ENCODE measurements around the gene GNG12. TPM values are rescaled to one million over a fixed set of nuclear protein-coding genes. Genes with fewer than 3 reads are reported as not detected.
A peak's percentile ranks its signal among the peaks of the same experiment; 100 is the strongest.
"Not testable (repeated sequence)": the region's sequence is repeated elsewhere in the genome, so short reads cannot be mapped to it uniquely, and the experiment has no call there.

The GNG12 gene
- total and polyA plus RNA-seq, 3 experiments from 2014 or later = 0.71 to 0.77 TPM; not detected in 1

GRCh38 chr1:67735806-67736627 lies 97.2 kb downstream of the GNG12 start:
- H3K27ac ChIP-seq (ENCODE audit: low read depth, low read length) = peak overlapping the region; percentile 10
- no peaks in the 10 kb centered on the region for H3K36me3 Mint-ChIP-seq
- ChIA-PET POLR2A (interaction anchor here (0.6 to 1.1 kb wide), 2 partner anchors 51 to 312 kb away, joined by 3 to 4 read pairs; partner anchors contain the start of gene GADD45A), CTCF (no interaction called here)
- no peaks in the 10 kb centered on the region for H3K27me3 ChIP-seq (ENCODE audit: insufficient read depth, low read length, poor library complexity, severe bottlenecking)
- peaks cover 17% of the 10 kb centered on the region for H3K4me1 ChIP-seq (ENCODE audit: insufficient read depth, low read length)
- no peaks in the 10 kb centered on the region for H3K36me3 ChIP-seq (ENCODE audit: insufficient read depth, low read length)
- H3K9me3 Mint-ChIP-seq = no peaks in the 10 kb centered on the region
- no peaks in the 10 kb centered on the region for H3K9me3 ChIP-seq (ENCODE audit: low read length)
- H3K4me1 Mint-ChIP-seq = peaks cover 14 to 23% (median 16%) of the 10 kb centered on the region in 3 donors
- peak in 3 of 5 donors; percentile 10 to 47 (median 17) for DNase-seq
- H3K4me3 ChIP-seq (ENCODE audit: low read length) = peak overlapping the region; percentile 54
- peak overlapping the region; percentile 7 to 88 (median 82) for H3K27ac Mint-ChIP-seq
- H3K27me3 Mint-ChIP-seq = peaks cover 0 to 10% of the 10 kb centered on the region in 2 donors
- H3K4me3 Mint-ChIP-seq = peak overlapping the region in 6 of 7 donors; percentile 68 to 87 (median 72)

GRCh38 chr1:67735206-67735605 lies 98.1 kb downstream of the GNG12 start:
- no peak for DNase-seq
- no peaks in the 10 kb centered on the region for H3K9me3 Mint-ChIP-seq
- Histone ChIP-seq H3K36me3 (ENCODE audit: insufficient read depth, low read length) (no peaks in the 10 kb centered on the region), H3K4me3 (ENCODE audit: low read length) (no peak overlapping the region), H3K9me3 (ENCODE audit: low read length) (no peaks in the 10 kb centered on the region), H3K27ac (ENCODE audit: low read depth, low read length) (no peak overlapping the region), H3K4me1 (ENCODE audit: insufficient read depth, low read length) (peaks cover 17% of the 10 kb centered on the region), H3K27me3 (ENCODE audit: insufficient read depth, low read length, poor library complexity, severe bottlenecking) (no peaks in the 10 kb centered on the region)
- ChIA-PET POLR2A (no interaction called here), CTCF (interaction anchor here (1.0 kb wide), 1 partner anchor 25 kb away, joined by 4 read pairs; no protein-coding TSS in a partner anchor)
- H3K4me1 Mint-ChIP-seq = peaks cover 14 to 23% (median 16%) of the 10 kb centered on the region in 3 donors
- peaks cover 0 to 6% of the 10 kb centered on the region in 2 donors for H3K27me3 Mint-ChIP-seq
- H3K27ac Mint-ChIP-seq = no peak overlapping the region
- H3K4me3 Mint-ChIP-seq = no peak overlapping the region
- H3K36me3 Mint-ChIP-seq = no peaks in the 10 kb centered on the region

GRCh38 chr1:67734323-67734690 lies 99.0 kb downstream of the GNG12 start:
- H3K4me1 ChIP-seq (ENCODE audit: insufficient read depth, low read length) = peaks cover 17% of the 10 kb centered on the region
- Mint-ChIP-seq H3K4me3 (no peak overlapping the region), H3K36me3 (no peaks in the 10 kb centered on the region), H3K27ac (peak overlapping the region in 1 of 8 donors; percentile 72), H3K4me1 (peaks cover 14 to 23% (median 16%) of the 10 kb centered on the region in 3 donors), H3K27me3 (peaks cover 0 to 3% of the 10 kb centered on the region in 2 donors), H3K9me3 (no peaks in the 10 kb centered on the region)
- DNase-seq = no peak
- no peaks in the 10 kb centered on the region for H3K9me3 ChIP-seq (ENCODE audit: low read length)
- no peaks in the 10 kb centered on the region for H3K36me3 ChIP-seq (ENCODE audit: insufficient read depth, low read length)
- POLR2A ChIA-PET = no interaction called here
- CTCF ChIA-PET = interaction anchor here (1.0 kb wide), 1 partner anchor 26 kb away, joined by 4 read pairs; no protein-coding TSS in a partner anchor
- no peaks in the 10 kb centered on the region for H3K27me3 ChIP-seq (ENCODE audit: insufficient read depth, low read length, poor library complexity, severe bottlenecking)
- H3K27ac ChIP-seq (ENCODE audit: low read depth, low read length) = peak overlapping the region; percentile 55
- no peak overlapping the region for H3K4me3 ChIP-seq (ENCODE audit: low read length)

- no peaks in the 10 kb centered on the region for H3K36me3 ChIP-seq (ENCODE audit: insufficient read depth, low read length)
- H3K27ac ChIP-seq (ENCODE audit: low read depth, low read length) = peak overlapping the region; percentile 55
- CTCF ChIA-PET = interaction anchor here (1.6 kb wide), 1 partner anchor 26 kb away, joined by 7 read pairs; no protein-coding TSS in a partner anchor
- Mint-ChIP-seq H3K4me1 (peaks cover 14 to 23% (median 16%) of the 10 kb centered on the region in 3 donors), H3K9me3 (no peaks in the 10 kb centered on the region), H3K4me3 (no peak overlapping the region), H3K27me3 (peaks cover 0 to 2% of the 10 kb centered on the region in 2 donors), H3K36me3 (no peaks in the 10 kb centered on the region), H3K27ac (no peak overlapping the region)
- POLR2A ChIA-PET = no interaction called here
- no peak overlapping the region for H3K4me3 ChIP-seq (ENCODE audit: low read length)
- H3K27me3 ChIP-seq (ENCODE audit: insufficient read depth, low read length, poor library complexity, severe bottlenecking) = no peaks in the 10 kb centered on the region
- no peak for DNase-seq
- no peaks in the 10 kb centered on the region for H3K9me3 ChIP-seq (ENCODE audit: low read length)
- H3K4me1 ChIP-seq (ENCODE audit: insufficient read depth, low read length) = peaks cover 17% of the 10 kb centered on the region
These were observed 99.5 kb downstream of the GNG12 start for GRCh38 chr1:67733681-67734322.

GRCh38 chr1:67732750-67733151 lies 100.5 kb downstream of the GNG12 start:
- no peak overlapping the region for H3K27ac Mint-ChIP-seq
- H3K27me3 Mint-ChIP-seq = peaks cover 4% of the 10 kb centered on the region in 2 donors
- CTCF ChIA-PET = interaction anchor here (1.6 kb wide), 1 partner anchor 27 kb away, joined by 7 read pairs; no protein-coding TSS in a partner anchor

GRCh38 chr1:67731322-67731721 lies 101.9 kb downstream of the GNG12 start:
- no peaks in the 10 kb centered on the region for H3K36me3 Mint-ChIP-seq
- H3K4me1 Mint-ChIP-seq = peaks cover 10 to 17% (median 11%) of the 10 kb centered on the region in 3 donors
- no peak for DNase-seq
- no peaks in the 10 kb centered on the region for H3K9me3 ChIP-seq (ENCODE audit: low read length)
- no peak overlapping the region for H3K4me3 Mint-ChIP-seq
- H3K27me3 Mint-ChIP-seq = peaks cover 4% of the 10 kb centered on the region in 2 donors
- ChIA-PET CTCF (interaction anchor here (1.3 kb wide), 1 partner anchor 28 kb away, joined by 4 read pairs; no protein-coding TSS in a partner anchor), POLR2A (no interaction called here)
- H3K27ac ChIP-seq (ENCODE audit: low read depth, low read length) = no peak overlapping the region
- no peaks in the 10 kb centered on the region for H3K9me3 Mint-ChIP-seq
- no peaks in the 10 kb centered on the region for H3K36me3 ChIP-seq (ENCODE audit: insufficient read depth, low read length)
- peak overlapping the region in 1 of 8 donors; percentile 39 for H3K27ac Mint-ChIP-seq
- no peak overlapping the region for H3K4me3 ChIP-seq (ENCODE audit: low read length)
- H3K4me1 ChIP-seq (ENCODE audit: insufficient read depth, low read length) = peaks cover 11% of the 10 kb centered on the region
- no peaks in the 10 kb centered on the region for H3K27me3 ChIP-seq (ENCODE audit: insufficient read depth, low read length, poor library complexity, severe bottlenecking)

More at GRCh38 chr1:67732750-67733151, 100.5 kb downstream of the GNG12 start:
- POLR2A ChIA-PET = no interaction called here
- Histone ChIP-seq H3K27ac (ENCODE audit: low read depth, low read length) (peak overlapping the region; percentile 48), H3K36me3 (ENCODE audit: insufficient read depth, low read length) (no peaks in the 10 kb centered on the region), H3K27me3 (ENCODE audit: insufficient read depth, low read length, poor library complexity, severe bottlenecking) (no peaks in the 10 kb centered on the region), H3K9me3 (ENCODE audit: low read length) (no peaks in the 10 kb centered on the region), H3K4me3 (ENCODE audit: low read length) (no peak overlapping the region), H3K4me1 (ENCODE audit: insufficient read depth, low read length) (peaks cover 17% of the 10 kb centered on the region)
- peaks cover 14 to 23% (median 16%) of the 10 kb centered on the region in 3 donors for H3K4me1 Mint-ChIP-seq
- no peaks in the 10 kb centered on the region for H3K36me3 Mint-ChIP-seq
- H3K4me3 Mint-ChIP-seq = no peak overlapping the region
- no peaks in the 10 kb centered on the region for H3K9me3 Mint-ChIP-seq
- no peak for DNase-seq

GRCh38 chr1:67730312-67730711 lies 103.0 kb downstream of the GNG12 start:
- H3K9me3 ChIP-seq (ENCODE audit: low read length); H3K4me1 Mint-ChIP-seq; H3K27ac Mint-ChIP-seq; H3K27me3 ChIP-seq (ENCODE audit: insufficient read depth, low read length, poor library complexity, severe bottlenecking); H3K36me3 Mint-ChIP-seq; POLR2A ChIA-PET; H3K27me3 Mint-ChIP-seq; H3K4me1 ChIP-seq (ENCODE audit: insufficient read depth, low read length); H3K27ac ChIP-seq (ENCODE audit: low read depth, low read length); H3K4me3 ChIP-seq (ENCODE audit: low read length); H3K9me3 Mint-ChIP-seq; H3K4me3 Mint-ChIP-seq; DNase-seq; H3K36me3 ChIP-seq (ENCODE audit: insufficient read depth, low read length): not testable (repeated sequence)
- CTCF ChIA-PET = interaction anchor here (1.3 kb wide), 1 partner anchor 29 kb away, joined by 4 read pairs; no protein-coding TSS in a partner anchor

GRCh38 chr1:67729872-67730271 lies 103.4 kb downstream of the GNG12 start:
- ChIA-PET POLR2A (no interaction called here), CTCF (interaction anchor here (1.3 kb wide), 1 partner anchor 30 kb away, joined by 4 read pairs; no protein-coding TSS in a partner anchor)
- H3K4me1 Mint-ChIP-seq = peaks cover 0 to 7% (median 2%) of the 10 kb centered on the region in 3 donors

More at GRCh38 chr1:67729872-67730271, 103.4 kb downstream of the GNG12 start:
- Histone ChIP-seq H3K27ac (ENCODE audit: low read depth, low read length) (no peak overlapping the region), H3K27me3 (ENCODE audit: insufficient read depth, low read length, poor library complexity, severe bottlenecking) (no peaks in the 10 kb centered on the region), H3K36me3 (ENCODE audit: insufficient read depth, low read length) (no peaks in the 10 kb centered on the region), H3K4me3 (ENCODE audit: low read length) (no peak overlapping the region), H3K9me3 (ENCODE audit: low read length) (no peaks in the 10 kb centered on the region), H3K4me1 (ENCODE audit: insufficient read depth, low read length) (no peaks in the 10 kb centered on the region)
- peaks cover 4% of the 10 kb centered on the region in 2 donors for H3K27me3 Mint-ChIP-seq
- H3K27ac Mint-ChIP-seq = no peak overlapping the region
- H3K4me3 Mint-ChIP-seq = no peak overlapping the region
- no peaks in the 10 kb centered on the region for H3K36me3 Mint-ChIP-seq
- H3K9me3 Mint-ChIP-seq = no peaks in the 10 kb centered on the region
- no peak for DNase-seq
